GM18870 (cell line): ENCODE results near the gene GJA3.

Experiments
- ATAC-seq: cut with Tn5 transposase; IDR thresholded peaks from one replicate; pipeline ENCODE4 v1.9.1; 2021; ENCODE audit warnings: moderate library complexity; ENCODE audit not compliant: unreplicated experiment

Gene GJA3

DNA sequence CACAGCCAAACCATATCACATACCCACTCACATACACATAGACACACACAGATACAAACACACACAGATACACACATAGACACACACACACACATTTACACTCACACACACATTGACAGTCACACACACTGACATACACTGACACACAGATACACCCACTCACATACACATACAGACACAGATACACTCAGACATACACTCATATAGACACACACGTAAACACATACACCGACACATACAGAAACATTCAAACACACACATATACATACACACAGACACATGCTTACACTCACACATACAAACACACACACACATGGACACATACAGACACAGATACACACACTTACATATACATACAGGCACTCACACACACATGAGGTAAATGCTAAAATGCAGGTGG, 30.2 kb downstream of the GJA3 start:
- ATAC-seq = no peak

DNA sequence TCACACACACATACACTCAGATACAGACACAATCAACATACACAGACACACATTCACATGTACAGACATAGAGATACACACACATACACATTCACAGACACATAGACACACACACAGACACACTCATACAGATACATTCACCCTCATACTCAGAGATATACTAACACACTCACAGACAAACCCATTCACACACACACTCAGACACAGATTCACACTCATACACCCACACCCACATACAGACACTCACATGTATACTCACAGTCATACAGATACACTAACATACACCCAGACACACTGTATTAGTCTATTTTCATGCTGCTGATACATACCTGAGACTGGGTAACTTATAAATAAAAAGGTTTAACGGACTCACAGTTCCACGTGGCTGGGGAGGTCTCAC, 30.8 kb downstream of the GJA3 start:
- ATAC-seq = no peak

- no peak for ATAC-seq
Measured at GRCh38 chr13:20129076-20129475, 31.8 kb downstream of the GJA3 start.

GRCh38 chr13:20128459-20128931, 32.4 kb downstream of the GJA3 start:
- ATAC-seq = no peak

- no peak for ATAC-seq
Measured at GRCh38 chr13:20127562-20128458, 33.0 kb downstream of the GJA3 start.

- ATAC-seq = no peak
Measured at GRCh38 chr13:20127262-20127561, 33.6 kb downstream of the GJA3 start.

DNA sequence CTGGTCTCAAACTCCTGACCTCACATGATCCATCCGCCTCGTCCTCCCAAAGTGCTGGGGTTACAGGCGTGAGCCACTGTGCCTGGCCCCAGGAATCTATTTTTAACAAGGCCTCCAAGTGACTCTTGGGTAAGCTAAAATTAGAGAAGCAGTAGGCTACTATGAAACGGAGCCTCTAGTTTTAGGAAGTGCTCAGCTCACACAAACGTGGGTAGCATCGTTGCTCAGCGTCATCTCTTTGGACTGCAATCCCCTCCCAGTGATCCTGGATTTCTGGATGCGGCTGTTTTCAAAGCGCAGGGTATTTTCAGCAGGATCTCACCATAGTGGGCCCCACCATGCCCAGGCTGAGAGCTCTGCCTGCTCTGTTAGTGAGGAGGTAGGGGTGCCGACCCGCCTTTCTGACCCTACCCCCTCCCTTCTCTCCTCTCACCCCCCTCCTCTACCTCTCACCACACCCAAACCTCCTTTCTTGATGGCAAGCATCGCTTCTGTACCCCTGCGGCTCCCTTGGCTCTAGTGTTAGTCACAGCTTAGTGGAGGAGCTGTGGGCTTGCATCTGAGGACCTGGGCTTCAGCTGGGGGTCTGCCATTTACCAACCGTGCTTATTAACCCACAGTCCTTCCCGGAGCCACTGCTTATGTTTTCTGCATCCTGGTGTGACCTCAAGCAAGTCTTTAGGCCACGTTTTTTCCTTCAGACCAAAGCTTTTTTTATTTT, 34.2 kb downstream of the GJA3 start:
- ATAC-seq = no peak

- ATAC-seq = no peak
Measured at GRCh38 chr13:20125783-20126165, 35.1 kb downstream of the GJA3 start.

GRCh38 chr13:20125129-20125782, 35.6 kb downstream of the GJA3 start:
- no peak for ATAC-seq

DNA sequence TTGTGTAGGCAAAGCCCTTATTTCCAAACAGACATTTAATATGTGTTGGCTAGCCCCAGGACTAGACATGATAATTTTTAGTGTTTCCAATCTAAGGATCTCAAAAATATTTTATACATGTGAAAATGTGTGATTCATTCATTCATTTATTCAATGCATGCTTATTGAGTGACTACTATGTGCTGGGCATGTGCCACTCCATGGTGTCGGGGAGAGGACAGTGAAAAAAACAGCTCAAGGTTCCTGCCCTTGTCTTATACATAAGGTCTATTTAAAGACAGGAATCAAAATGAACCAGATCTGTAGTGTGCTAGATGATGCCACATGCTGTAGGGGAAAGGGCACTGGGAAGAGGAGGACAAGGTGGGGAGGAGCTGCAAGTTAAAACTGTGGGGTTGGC, 36.5 kb downstream of the GJA3 start:
- no peak for ATAC-seq

DNA sequence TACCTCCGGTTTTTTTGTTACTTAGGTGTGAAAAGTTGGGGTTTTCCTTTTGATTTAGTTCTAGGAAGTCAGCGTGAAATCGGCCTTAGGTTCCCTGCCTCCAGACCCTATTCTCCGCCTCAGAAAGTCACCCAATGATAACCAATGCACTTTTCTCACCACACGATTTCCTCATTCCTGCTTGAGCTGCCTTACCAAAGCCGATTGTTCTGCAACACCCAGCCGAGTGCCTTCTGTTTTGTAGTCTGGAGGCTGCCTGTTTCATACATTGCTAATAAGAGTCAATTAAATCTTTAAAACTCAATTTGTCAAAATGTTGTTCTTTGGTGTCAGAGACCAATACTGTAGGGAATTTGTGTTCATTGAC, 39.7 kb downstream of the GJA3 start:
- no peak for ATAC-seq

DNA sequence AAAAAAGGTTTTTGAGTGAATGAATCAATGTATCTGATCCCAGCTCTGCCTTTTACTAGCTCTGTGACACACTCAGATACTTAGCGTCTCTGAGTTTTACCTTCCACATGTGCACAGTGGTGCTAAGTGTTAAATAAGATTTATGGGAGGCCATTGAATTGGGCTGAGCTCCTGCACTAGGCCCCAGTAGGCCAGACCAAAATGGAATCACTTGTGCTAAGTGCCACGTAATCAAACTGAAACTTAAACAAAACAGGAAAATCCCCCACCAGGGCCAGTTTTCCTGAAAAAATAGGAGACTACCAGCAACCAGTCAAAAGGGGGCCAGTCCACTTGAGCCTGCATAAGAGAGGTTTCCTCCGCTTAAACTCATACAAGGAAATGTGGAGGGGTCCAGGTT, 40.9 kb downstream of the GJA3 start:
- ATAC-seq = no peak

GRCh38 chr13:20118268-20119140, 42.3 kb downstream of the GJA3 start:
- no peak for ATAC-seq

DNA sequence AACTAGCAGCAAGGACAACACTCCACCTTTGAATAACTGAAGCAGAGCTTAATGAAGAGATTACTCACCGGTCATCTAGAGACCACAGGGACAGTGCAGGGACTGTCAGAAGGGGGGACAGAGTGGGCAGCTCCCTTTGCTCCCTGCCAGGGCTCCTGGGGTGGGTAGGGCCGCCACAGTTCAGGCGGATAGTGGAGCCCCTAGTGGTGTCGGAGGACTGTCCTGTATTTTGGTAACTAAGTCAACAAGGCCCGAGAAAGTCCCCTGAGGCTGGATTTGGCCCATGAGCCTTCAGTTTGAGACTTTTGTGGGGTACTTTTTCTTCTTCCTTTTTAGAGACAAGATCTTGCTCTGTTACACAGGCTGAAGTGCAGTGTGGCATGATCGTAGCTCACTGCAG, 44.6 kb downstream of the GJA3 start:
- no peak for ATAC-seq

DNA sequence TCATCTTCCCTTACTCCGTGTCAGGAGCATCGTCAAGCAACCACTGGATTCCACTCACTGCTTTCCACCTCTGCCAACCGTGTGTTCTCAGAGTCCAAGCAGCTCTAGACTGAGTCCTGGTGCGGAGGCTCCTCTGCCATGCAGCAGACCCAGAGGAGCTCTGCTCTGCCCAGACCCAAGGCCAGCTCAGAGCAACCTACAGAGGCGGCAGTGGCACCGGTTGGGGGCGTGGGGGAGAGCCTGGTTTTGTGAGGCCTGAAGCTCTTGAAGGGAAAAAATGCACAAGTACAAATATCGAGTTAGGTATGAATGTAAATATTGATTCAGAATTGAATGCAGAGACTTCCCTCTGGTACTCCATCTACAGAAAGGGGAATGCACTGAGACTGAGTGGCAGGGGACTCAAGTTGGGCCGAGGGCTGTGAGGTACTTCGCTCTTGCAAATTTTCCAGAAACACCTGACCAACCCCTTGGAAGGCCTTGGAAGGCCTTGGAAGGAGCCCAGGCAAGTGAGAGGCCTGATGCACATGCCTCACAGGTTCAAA, 46.7 kb downstream of the GJA3 start:
- ATAC-seq = no peak

DNA sequence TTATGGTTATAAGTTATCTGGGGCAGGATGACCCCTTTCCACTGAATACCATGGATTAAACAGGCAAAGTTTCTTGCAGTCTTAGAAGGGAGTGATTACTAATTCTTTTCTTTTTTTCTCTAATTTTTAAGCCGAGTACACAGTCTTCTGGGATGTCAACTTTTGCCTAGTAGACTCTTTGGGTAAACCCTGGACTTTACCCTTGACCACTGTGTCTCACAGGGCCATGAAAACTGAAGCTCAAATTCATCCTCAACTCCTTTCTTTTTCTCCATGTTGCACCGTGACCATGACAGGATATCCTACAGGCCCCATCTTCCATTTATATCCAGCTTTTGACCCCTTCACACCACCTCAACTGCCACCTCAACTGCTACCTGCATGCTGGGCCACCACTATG, 51.8 kb downstream of the GJA3 start:
- ATAC-seq = no peak

GRCh38 chr13:20106742-20107141, 54.1 kb downstream of the GJA3 start:
- ATAC-seq = no peak

- ATAC-seq = no peak
Measured at GRCh38 chr13:20105161-20105689, 55.6 kb downstream of the GJA3 start.

DNA sequence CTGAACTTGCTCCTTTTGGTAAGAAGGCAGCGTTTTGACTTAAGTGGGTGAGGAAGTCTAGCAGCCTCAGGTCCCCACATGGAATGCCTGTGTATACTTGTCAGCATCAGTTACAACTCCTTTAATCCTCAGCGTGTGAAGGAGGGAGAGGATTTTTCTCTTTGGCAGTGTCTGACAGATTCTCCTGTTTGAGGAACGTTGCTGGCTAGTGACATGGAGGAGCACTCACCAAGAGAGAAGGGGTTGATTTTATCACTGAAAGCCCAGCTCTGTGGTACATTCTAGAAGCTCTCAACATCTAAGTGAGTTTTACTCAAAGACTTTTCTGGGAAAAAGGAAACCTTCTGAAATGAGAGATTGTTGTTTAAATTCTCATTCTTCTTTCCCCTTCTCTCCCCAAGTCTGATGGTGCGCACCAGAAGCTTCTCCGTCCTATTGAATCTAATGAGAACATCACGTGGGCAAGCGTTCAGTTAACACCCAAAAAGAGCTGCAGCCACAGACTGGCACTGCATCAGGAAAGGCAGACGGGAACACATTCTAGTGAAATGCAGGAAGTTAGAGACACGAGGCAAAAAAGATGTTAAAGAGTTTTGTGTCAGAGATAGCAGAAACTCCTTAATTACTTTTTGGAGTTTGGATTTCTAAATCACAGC, 58.2 kb downstream of the GJA3 start:
- ATAC-seq = no peak
